Type B pancreatic cell (in vitro differentiated cells): ENCODE data around the gene POU2F1. TPM values are rescaled to one million over a fixed set of nuclear protein-coding genes. Genes with fewer than 3 reads are reported as not detected.
"Not testable (repeated sequence)": the region's sequence is repeated elsewhere in the genome, so short reads cannot be mapped to it uniquely, and the experiment has no call there.

Experiments used
- DNase-seq: peaks from one replicate; pipeline ENCODE4 v3.0.0; 2021; ENCODE audit warnings: mixed read lengths; ENCODE audit not compliant: unreplicated experiment; ENCODE audit errors: extremely low spot score
- H3K27ac Mint-ChIP-seq: 2 replicates; pipeline ENCODE4 v1.8.0; 2021; ENCODE audit warnings: mild to moderate bottlenecking, mixed read lengths
- H3K27me3 Mint-ChIP-seq: 2 replicates; pipeline ENCODE4 v1.8.0; 2021; ENCODE audit warnings: mixed read lengths
- H3K36me3 Mint-ChIP-seq: 2 replicates; pipeline ENCODE4 v1.8.0; 2021; ENCODE audit warnings: mixed read lengths
- H3K4me1 Mint-ChIP-seq: one replicate; pipeline ENCODE4 v1.8.0; 2021; ENCODE audit warnings: mixed read lengths; ENCODE audit not compliant: unreplicated experiment
- H3K4me3 Mint-ChIP-seq: 2 replicates; pipeline ENCODE4 v1.8.0; 2021; ENCODE audit warnings: mild to moderate bottlenecking, mixed read lengths
- H3K9me3 Mint-ChIP-seq: 2 replicates; pipeline ENCODE4 v1.8.0; 2021; ENCODE audit warnings: mixed read lengths
- CTCF ChIP-seq: fragments of 200-600 bp; sonication (generic); conservative IDR thresholded peaks from 2 replicates; pipeline ENCODE4 v1.5.0; 2021; ENCODE audit warnings: antibody characterized with exemption, mild to moderate bottlenecking
- total RNA-seq: library from RNA; stranded (reverse); gene quantifications from 2 replicates; pipeline ENCODE4 v1.2.1, GENCODE V29; 2021; ENCODE audit warnings: low replicate concordance

The POU2F1 gene
- total RNA-seq, 1 donor from 2014 or later = 24.2 TPM

GRCh38 chr1:167221738-167222610, 1.3 kb downstream of the POU2F1 start:
- Mint-ChIP-seq H3K36me3 (no peaks in the 10 kb centered on the region), H3K4me3 (peak overlapping the region; percentile 99), H3K27ac (peak overlapping the region; percentile 97), H3K27me3 (no peaks in the 10 kb centered on the region), H3K9me3 (no peaks in the 10 kb centered on the region), H3K4me1 (peaks cover 22% of the 10 kb centered on the region)
- DNase-seq = peak; percentile 73
- TF ChIP-seq CTCF = no peak

GRCh38 chr1:167223144-167224103, 2.7 kb downstream of the POU2F1 start:
- peak overlapping the region; percentile 97 for H3K27ac Mint-ChIP-seq
- H3K4me3 Mint-ChIP-seq = peak overlapping the region; percentile 99
- H3K4me1 Mint-ChIP-seq = peaks cover 27% of the 10 kb centered on the region

GRCh38 chr1:167224734-167225235, 4.1 kb downstream of the POU2F1 start:
- peaks cover 27% of the 10 kb centered on the region for H3K4me1 Mint-ChIP-seq
- not testable (repeated sequence) for H3K9me3 Mint-ChIP-seq, H3K27me3 Mint-ChIP-seq, H3K27ac Mint-ChIP-seq, DNase-seq, H3K4me3 Mint-ChIP-seq, H3K36me3 Mint-ChIP-seq

More at GRCh38 chr1:167223144-167224103, 2.7 kb downstream of the POU2F1 start:
- Mint-ChIP-seq H3K27me3 (no peaks in the 10 kb centered on the region), H3K9me3 (peaks cover 5% of the 10 kb centered on the region), H3K36me3 (no peaks in the 10 kb centered on the region)
- no peak for DNase-seq
- TF ChIP-seq CTCF = no peak

GRCh38 chr1:167225920-167226319, 5.2 kb downstream of the POU2F1 start:
- peaks cover 5% of the 10 kb centered on the region for H3K9me3 Mint-ChIP-seq
- H3K4me1 Mint-ChIP-seq = peaks cover 27% of the 10 kb centered on the region

GRCh38 chr1:167227934-167228378, 7.3 kb downstream of the POU2F1 start:
- no peak for DNase-seq
- H3K27ac Mint-ChIP-seq = peak overlapping the region; percentile 59
- peaks cover 5% of the 10 kb centered on the region for H3K9me3 Mint-ChIP-seq
- peak overlapping the region; percentile 5 for H3K4me3 Mint-ChIP-seq
- H3K27me3 Mint-ChIP-seq = no peaks in the 10 kb centered on the region
- peaks cover 33% of the 10 kb centered on the region for H3K4me1 Mint-ChIP-seq
- no peaks in the 10 kb centered on the region for H3K36me3 Mint-ChIP-seq
- no peak for TF ChIP-seq CTCF

More at GRCh38 chr1:167225920-167226319, 5.2 kb downstream of the POU2F1 start:
- no peaks in the 10 kb centered on the region for H3K36me3 Mint-ChIP-seq
- no peaks in the 10 kb centered on the region for H3K27me3 Mint-ChIP-seq
- TF ChIP-seq CTCF = no peak
- no peak for DNase-seq
- H3K27ac Mint-ChIP-seq = no peak overlapping the region
- H3K4me3 Mint-ChIP-seq = no peak overlapping the region
